Measurements from ENCODE around the gene RPL13.
"Not testable (repeated sequence)": the region's sequence is repeated elsewhere in the genome, so short reads cannot be mapped to it uniquely, and the experiment has no call there.

Gene RPL13

GRCh38 chr16:89577055-89577759, 16.7 kb downstream of the RPL13 start:
- DNase-seq, result no peak

DNA sequence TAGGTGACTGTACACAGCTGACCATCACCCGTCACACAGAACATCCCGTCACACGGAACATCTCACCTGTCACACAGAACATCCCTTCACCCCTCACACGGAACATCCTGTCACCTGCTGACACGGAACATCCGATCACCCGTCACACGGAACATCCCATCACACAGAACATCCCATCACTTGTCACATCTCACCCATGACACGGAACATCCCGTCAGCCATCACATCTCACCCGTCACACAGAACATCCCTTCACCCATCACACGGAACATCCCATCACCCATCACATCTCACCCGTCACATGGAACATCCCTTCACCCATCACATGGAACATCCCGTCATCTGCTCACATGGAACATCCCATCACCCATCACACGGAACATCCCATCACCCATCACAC, 18.9 kb downstream of the RPL13 start:
- no peak for DNase-seq

DNA sequence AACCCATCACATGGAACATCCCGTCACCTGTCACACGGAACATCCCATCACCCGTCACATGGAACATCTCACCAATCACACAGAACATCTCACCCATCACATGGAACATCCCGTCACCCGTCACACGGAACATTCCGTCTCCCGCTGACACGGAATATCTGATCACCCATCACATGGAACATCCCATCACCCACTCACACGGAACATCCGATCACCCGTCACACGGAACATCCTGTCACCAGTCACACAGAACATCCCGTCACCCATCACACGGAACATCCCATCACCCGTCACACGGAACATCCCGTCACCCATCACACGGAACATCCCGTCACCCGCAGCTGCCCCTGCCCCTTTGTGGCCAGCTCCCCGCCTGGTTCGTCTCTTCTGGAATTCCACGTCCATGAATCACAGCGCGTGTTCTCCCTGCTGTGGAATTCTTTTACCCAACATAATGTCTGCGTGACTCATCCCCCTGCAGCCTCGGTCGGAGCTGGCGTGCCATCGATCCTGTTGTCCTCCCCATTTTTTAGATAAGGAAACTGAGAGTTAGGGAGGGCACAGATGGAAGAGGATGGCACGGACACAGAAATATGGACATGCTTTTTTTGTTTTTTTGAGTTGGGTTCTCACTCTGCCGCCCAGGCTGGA, 20.7 kb downstream of the RPL13 start:
- DNase-seq, result no peak

DNA sequence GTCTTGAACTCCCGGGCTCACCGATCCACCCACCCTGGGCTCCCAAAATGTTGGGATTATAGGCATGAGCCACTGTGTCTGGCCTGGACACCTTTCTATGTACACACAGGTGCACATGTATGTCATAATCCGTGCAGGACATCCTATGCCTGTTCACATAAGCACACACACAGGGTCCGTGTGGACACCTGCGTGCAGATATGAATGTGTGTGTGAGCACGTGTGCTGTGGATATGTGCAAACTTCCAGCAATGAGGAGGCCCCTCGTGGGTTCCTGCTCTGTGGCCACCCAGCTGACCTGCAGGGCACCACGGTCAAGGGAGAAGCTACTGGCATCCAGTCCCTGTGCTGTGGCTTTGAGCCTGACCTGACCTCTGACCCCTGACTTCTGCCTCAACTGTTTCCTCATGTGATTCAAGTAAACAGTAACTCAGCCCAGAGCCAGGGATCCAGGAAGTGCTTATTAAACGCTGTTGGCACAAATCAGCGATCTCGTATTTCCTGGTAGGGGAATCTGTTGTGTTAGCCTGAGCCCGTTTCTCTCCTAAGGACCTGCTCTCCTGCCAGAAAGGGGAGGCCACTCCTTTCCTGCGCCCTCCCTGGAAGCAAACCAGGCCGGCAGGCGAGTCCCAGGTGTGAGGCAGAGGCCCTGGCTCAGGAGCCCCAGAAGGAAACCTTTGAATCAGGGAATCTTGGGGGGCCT, 21.5 kb downstream of the RPL13 start:
- DNase-seq, result no peak

- no peak for DNase-seq
Measured at GRCh38 chr16:89582614-89583196, 22.2 kb downstream of the RPL13 start.

DNA sequence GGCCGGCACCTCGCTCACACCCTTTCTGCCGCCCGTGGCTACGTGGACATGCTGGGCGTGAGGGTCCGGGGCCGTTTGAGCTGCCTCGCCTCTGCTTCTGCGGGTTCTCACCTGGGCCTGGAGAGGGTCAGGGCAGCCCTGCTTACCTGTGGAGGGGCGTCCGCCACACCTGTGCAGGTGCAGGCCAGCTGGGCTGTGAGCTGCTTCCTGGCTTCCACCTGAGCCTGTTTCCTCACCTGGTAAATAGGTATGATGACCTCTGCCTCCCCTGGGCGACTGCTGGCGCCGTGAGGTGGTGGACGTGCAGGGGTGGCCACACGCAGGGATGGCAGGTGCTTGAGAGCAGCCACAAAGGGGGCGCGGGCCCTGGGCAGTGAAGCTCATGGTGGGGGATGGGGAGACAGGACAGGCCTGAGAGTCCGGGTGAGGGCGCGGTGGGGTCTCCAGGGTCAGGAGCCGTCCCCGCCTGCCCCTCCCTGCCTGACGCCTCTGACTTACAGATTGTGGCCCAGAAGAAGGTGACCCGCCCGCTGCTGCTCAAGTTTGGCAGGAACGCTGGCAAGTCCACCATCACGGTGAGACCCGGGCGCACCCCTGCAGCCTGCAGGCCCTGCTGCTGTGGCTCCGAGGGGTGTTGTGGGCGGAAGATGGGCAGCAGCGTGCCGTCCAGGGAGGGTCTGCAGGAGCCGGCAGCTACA, 22.9 kb downstream of the RPL13 start:
- DNase-seq, result no peak

- DNase-seq, result no peak
Measured at GRCh38 chr16:89583895-89584644, 23.6 kb downstream of the RPL13 start.

DNA sequence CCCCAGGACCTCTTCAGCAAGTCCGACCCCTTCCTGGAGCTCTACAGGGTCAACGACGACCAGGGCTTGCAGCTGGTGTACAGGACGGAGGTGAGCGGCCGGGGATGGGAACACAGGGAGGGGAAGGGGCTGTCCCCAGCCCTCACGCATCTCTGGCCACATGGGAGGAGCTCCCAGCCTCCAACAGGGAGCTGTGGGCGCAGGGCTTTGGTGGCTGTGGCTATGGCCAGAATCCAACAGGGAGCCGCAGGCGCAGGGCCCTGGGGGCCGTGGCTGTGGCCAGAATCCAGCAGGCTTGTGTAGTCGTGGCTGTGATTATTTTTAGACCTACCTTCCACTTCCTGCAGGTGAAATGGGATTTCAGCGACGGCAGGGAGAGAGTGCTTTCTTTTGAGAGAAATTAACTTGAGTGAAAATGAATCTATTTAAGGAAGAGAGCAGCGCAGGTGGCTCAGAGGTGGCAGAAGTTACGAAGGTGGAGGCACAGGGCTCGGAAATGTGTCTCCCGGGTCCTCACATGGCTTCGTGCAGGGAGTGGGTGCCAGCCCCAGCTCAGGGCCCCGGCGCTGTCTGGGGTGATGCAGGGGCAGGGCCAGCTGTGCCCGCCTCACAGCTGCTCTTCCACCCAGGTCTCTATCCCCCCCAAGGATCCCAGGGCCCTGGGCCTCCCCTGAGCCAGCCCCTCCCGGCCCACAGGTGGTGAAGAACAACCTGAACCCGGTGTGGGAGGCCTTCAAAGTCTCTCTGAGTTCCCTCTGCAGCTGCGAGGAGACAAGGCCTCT, 24.5 kb downstream of the RPL13 start:
- no peak for DNase-seq

DNA sequence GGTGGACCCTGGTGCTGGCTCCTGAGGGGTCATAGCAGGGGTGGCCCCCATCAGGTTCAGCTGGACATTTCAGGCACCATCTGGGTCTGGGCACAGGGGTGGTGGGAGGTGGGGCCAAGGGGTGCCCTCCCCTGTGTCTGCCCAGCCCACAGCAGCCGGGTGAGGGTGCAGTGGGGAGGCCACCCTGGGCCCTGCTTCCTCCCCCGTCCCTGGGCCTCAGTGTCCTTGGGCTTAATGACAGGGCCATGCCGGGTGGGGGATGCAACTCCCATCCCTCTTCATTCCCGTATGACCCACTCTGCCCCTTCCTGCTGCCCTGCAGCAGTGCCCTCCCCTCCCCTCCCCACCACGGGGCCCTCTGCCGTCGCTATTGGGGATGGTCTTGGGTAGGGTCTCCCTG, 25.7 kb downstream of the RPL13 start:
- no peak for DNase-seq

- no peak for DNase-seq
Measured at GRCh38 chr16:89586853-89587252, 26.4 kb downstream of the RPL13 start.

- not testable (repeated sequence) for DNase-seq
Measured at GRCh38 chr16:89587676-89588075, 27.2 kb downstream of the RPL13 start.

DNA sequence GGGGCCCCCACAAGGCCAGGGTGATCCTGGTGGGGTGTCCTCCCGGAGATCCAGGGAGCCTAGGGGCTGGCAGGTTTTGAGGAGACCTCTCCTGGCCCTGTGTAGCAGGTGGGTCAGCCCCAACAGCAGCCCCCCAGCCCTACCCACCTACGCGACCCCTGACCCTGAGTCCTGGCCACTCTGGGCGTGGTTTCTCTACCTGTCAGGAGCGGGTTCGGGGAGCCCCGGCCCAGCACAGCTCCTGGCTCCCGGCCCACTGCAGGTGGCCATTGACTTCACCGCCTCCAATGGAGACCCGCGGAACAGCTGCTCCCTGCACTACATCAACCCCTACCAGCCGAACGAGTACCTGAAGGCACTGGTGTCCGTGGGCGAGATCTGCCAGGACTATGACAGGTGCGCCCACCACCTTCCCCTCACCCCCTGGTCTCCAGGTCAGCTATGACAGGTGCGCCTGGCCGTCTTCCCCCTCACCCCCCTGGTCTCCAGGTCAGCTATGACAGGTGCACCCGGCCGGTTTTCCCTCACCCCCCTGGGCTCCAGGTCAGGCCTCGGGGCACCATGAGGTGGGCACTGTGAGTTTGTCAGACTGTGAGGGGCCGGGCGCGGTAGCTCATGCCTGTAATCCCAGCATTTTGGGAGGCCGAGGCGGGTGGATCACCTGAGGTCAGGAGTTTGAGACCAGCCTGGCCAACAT, 28.1 kb downstream of the RPL13 start:
- DNase-seq, result no peak

DNA sequence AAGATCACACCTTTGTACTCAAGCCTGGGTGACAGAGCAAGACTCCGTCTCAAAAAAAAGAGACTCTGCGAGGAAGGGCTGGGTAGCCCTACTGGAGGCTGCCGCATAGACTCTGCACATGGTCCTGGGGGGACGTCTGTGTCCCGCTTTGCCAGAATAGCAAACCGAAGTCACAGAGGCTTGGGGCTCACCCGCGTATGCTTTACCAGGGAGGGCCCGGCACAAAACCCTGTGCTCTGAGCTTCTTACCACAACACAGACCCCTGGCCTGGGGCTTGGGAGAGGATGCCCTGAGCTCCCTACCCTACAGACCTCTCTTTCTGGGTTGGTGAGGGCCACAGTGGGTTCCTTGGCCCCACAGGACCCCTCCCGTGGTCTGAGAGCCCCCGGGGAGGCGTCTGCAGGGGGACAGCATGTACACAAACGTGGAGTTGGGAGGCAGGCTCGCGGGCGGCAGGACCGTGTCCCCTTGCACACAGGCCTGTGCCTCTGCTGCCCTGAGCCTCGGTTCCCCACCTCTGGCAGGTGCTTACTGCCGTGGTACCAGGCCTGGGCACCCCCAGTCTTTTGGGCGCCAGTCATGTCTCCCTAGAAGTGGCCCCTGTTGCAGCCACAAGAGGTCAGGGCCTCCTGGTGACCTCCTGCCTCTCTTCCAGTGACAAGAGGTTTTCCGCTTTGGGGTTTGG, 28.9 kb downstream of the RPL13 start:
- no peak for DNase-seq

DNA sequence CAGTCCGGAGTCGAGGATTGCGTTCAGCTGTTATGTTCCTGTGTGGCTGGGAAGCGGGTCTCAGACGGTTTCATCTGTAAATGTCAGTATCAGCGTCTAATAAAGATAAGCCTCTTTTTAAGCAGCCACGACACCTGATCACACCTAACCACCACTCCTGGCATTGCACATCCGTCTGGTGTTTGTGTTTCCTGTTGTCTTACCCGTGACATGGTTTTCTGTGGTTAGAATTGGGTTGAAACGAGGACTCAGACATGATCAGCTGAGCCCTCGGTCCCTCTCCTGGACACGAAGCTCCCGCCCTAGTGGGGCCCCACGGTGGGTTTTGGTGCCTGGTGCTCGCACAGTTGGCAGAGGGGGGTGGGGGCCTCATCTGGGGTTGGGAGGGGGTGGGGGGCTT, 33.4 kb downstream of the RPL13 start:
- DNase-seq, result peak; percentile 36 to 37

DNA sequence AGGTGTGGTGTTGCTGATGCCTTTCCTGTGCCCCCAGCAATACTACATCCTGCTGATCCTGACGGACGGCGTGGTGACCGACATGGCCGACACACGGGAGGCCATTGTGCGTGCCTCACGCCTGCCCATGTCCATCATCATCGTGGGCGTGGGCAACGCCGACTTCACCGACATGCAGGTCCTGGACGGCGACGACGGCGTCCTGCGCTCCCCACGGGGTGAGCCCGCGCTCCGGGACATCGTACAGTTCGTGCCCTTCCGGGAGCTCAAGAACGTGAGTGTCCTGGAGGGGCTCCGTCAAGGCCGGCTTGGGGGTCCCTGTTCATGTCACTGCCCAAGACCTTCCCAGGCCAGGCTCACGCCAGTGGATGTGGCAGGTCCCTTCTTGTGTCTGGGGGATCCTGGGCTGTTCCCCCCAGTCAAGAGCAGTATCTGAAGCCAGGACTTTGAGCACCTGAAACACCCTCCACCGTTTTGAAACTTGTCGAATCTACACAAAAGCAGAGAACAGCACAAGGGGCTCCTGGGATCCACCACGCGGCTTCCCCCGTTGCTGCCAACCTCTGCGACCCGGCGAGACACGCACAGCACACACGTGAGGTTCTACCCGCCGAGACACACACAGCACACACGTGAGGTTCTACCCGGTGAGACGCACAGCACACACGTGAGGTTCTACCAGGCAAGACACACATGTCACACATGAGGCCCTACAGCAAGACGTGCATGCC, 35.0 kb downstream of the RPL13 start:
- no peak for DNase-seq

- DNase-seq, result no peak
Measured at GRCh38 chr16:89596061-89596689, 35.7 kb downstream of the RPL13 start.

- no peak for DNase-seq
Measured at GRCh38 chr16:89596957-89597649, 36.6 kb downstream of the RPL13 start.

GRCh38 chr16:89598199-89598598, 37.7 kb downstream of the RPL13 start:
- no peak for DNase-seq
